HEK293 (cell line): ENCODE results near the gene CIZ1.
A peak's percentile ranks its signal among the peaks of the same experiment; 100 is the strongest.

Experiments used
- CTCF ChIA-PET: fragments of 350-600 bp; formaldehyde crosslinking; extraction: SDS; loops from one replicate; lab custom pipeline; 2021; ENCODE audit warnings: antibody characterized with exemption; lab: Yijun Ruan, JAX
- POLR2A ChIA-PET: fragments of 300-600 bp; formaldehyde crosslinking; extraction: SDS; loops from one replicate; lab custom pipeline; 2020; ENCODE audit warnings: antibody characterized with exemption, inconsistent platforms; lab: Yijun Ruan, JAX
- H3K27ac ChIP-seq: fragments of 200-500 bp; sonication (Bioruptor generic); 2 replicates; pipeline ENCODE4 v1.5.1; 2014; ENCODE audit warnings: low read depth, low read length, control low read depth, inconsistent platforms; ENCODE audit errors: extremely low read depth
- H3K36me3 ChIP-seq, 2 experiments: fragments of 200-500 bp in 1 of 2; sonication (Bioruptor generic) in 1 of 2; 1 replicate in 1 of 2; 2 replicates in 1 of 2; pipeline ENCODE4 v1.5.1; 2014 to 2017; ENCODE audit warnings: inconsistent platforms in 2 of 2, low read length in 2 of 2; ENCODE audit not compliant: control insufficient read depth in 2 of 2, insufficient read depth in 1 of 2
- H3K4me1 ChIP-seq: fragments of 200-500 bp; sonication (Bioruptor generic); 2 replicates; pipeline ENCODE4 v1.5.1; 2014; ENCODE audit warnings: mild to moderate bottlenecking, low read length, inconsistent platforms; ENCODE audit not compliant: control insufficient read depth, insufficient read depth
- H3K4me3 ChIP-seq: 2 replicates; pipeline ENCODE4 v1.5.1; 2011; ENCODE audit warnings: low read depth, mild to moderate bottlenecking, control low read depth, low read length, moderate library complexity
- H3K9me3 ChIP-seq: fragments of 200-500 bp; sonication (Bioruptor generic); 2 replicates; pipeline ENCODE4 v1.5.1; 2014; ENCODE audit warnings: low read depth, low read length, inconsistent platforms; ENCODE audit not compliant: control insufficient read depth, insufficient read depth
- YY1 ChIP-seq: fragments of 450-650 bp; formaldehyde crosslinking; IDR thresholded peaks from 2 replicates; pipeline ENCODE4 v1.5.1; 2018; ENCODE audit warnings: missing biosample characterization, missing genetic modification characterization
- ZNF121 ChIP-seq: fragments of 450-650 bp; formaldehyde crosslinking; IDR thresholded peaks from 2 replicates; pipeline ENCODE4 v1.5.1; 2016; ENCODE audit warnings: missing biosample characterization, missing genetic modification characterization
- ZNF26 ChIP-seq: fragments of 450-650 bp; formaldehyde crosslinking; IDR thresholded peaks from 2 replicates; pipeline ENCODE4 v1.5.1; 2016; ENCODE audit warnings: missing biosample characterization, missing genetic modification characterization
- ZNF394 ChIP-seq: fragments of 450-650 bp; formaldehyde crosslinking; IDR thresholded peaks from 2 replicates; pipeline ENCODE4 v1.5.1; 2016; ENCODE audit warnings: missing biosample characterization, missing genetic modification characterization, mild to moderate bottlenecking, moderate library complexity, borderline replicate concordance

Gene CIZ1

GRCh38 chr9:128117613-128118471, 73.5 kb downstream of the CIZ1 start (continued):
- TF ChIP-seq ZNF394 (tag by site-specific recombination) (peak; percentile 83), YY1 (tag by site-specific recombination) (no peak)

GRCh38 chr9:128116104-128117083, 75.0 kb downstream of the CIZ1 start:
- Histone ChIP-seq H3K9me3 (no peaks in the 10 kb centered on the region), H3K4me3 (no peak overlapping the region), H3K27ac (no peak overlapping the region), H3K36me3 (peaks cover 0 to 36% of the 10 kb centered on the region in 2 experiments; a peak in 1 of 3 replicates), H3K4me1 (no peaks in the 10 kb centered on the region)
- no peak for TF ChIP-seq ZNF26 (tag by site-specific recombination)
- TF ChIP-seq ZNF121 (tag by site-specific recombination) = peak; percentile 96
- ChIA-PET POLR2A (interaction anchor here (0.6 to 1.0 kb wide), 2 partner anchors 25 to 603 kb away, joined by 3 read pairs; no protein-coding TSS in a partner anchor), CTCF (interaction anchor here (0.6 to 5.2 kb wide), 18 partner anchors 9 to 275 kb away, joined by 3 to 88 read pairs (median 9); no protein-coding TSS in a partner anchor)
